AG04450 (cell line): ENCODE measurements around the gene AURKAIP1. TPM values are rescaled to one million over a fixed set of nuclear protein-coding genes. Genes with fewer than 3 reads are reported as not detected.

Experiments
- CTCF ChIA-PET: fragments of 300-600, 350-600 bp; formaldehyde crosslinking; extraction: SDS; loops from one replicate; lab custom pipeline; 2022; ENCODE audit warnings: antibody characterized with exemption, inconsistent platforms; lab: Charles Lee
- POLR2A ChIA-PET: fragments of 350-600 bp; formaldehyde crosslinking; extraction: SDS; loops from one replicate; lab custom pipeline; 2021; ENCODE audit warnings: antibody characterized with exemption, inconsistent platforms; lab: Yijun Ruan, JAX
- DNase-seq: peaks from one replicate; pipeline ENCODE4 v3.0.0-alpha.2; 2011; ENCODE audit warnings: low read depth, low spot score
- H3K27ac ChIP-seq: one replicate; pipeline ENCODE4 v1.5.1; 2012; ENCODE audit warnings: low read depth, low read length, control low read depth
- H3K27me3 ChIP-seq: one replicate; pipeline ENCODE4 v1.6.0; 2012; ENCODE audit warnings: low read length; ENCODE audit not compliant: control insufficient read depth, insufficient read depth
- H3K4me3 ChIP-seq: 2 replicates; pipeline ENCODE4 v1.5.1; 2011; ENCODE audit warnings: mild to moderate bottlenecking, low read depth, low read length, control low read depth
- H3K9me3 ChIP-seq: 2 replicates; pipeline ENCODE4 v1.5.1; 2012; ENCODE audit warnings: low read length; ENCODE audit not compliant: control insufficient read depth, insufficient read depth
- polyA plus RNA-seq: library from polyadenylated mRNA; depleted of rRNA; stranded (reverse); fragments of >200 nt; gene quantifications from 2 replicates; pipeline ENCODE4 v1.2.3, GENCODE V29; 2011
- TF ChIP-seq, protein P1 (sequence below): IDR thresholded peaks from 2 replicates; pipeline ENCODE4 v1.5.1; 2011; ENCODE audit warnings: low read depth, low read length, control low read depth, inconsistent platforms

The AURKAIP1 gene
- polyA plus RNA-seq, 1 experiment, result 54.3 TPM

DNA sequence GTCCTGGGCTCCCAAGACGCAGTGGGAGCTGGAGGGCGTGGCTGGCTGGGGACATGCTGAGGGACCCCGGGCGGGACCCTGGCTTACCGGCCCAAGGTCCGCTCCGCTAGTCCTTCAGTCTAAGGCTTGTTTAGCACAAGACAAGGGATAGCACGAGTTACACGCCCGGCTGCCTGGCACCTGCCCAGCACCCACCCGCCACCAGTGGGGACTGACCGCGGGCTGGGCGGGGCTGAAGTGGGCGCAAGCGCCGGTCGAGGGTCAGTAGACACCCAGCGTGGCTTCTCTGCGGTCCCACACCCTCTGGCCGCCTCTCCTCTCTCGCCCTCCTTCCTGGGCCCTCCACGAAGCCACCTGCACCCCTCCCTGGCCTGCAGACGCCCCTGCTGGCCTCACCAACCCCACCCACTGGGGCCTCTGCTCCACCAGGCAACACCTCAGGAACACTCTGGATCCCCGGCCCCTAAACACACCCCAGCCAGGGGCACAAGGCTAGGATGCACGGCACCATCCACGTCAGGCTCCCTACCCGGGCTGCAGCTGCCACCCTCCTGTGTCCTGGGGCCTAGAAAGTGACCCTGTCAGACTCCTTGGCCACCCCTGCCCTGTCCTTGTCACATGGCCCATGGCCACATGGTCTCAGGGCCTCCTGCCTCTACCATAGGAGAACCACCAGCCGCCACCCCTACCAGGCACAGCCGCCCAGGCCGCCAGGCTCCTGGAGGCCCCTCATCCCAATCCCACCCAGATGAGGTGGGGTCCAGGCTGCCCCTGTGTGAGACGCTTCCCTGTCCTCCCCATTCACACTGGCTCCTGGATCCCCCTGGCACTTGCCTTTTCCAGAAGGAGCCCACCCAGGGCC is 37.8 kb downstream of the AURKAIP1 start:
- TF ChIP-seq, protein P1, sequence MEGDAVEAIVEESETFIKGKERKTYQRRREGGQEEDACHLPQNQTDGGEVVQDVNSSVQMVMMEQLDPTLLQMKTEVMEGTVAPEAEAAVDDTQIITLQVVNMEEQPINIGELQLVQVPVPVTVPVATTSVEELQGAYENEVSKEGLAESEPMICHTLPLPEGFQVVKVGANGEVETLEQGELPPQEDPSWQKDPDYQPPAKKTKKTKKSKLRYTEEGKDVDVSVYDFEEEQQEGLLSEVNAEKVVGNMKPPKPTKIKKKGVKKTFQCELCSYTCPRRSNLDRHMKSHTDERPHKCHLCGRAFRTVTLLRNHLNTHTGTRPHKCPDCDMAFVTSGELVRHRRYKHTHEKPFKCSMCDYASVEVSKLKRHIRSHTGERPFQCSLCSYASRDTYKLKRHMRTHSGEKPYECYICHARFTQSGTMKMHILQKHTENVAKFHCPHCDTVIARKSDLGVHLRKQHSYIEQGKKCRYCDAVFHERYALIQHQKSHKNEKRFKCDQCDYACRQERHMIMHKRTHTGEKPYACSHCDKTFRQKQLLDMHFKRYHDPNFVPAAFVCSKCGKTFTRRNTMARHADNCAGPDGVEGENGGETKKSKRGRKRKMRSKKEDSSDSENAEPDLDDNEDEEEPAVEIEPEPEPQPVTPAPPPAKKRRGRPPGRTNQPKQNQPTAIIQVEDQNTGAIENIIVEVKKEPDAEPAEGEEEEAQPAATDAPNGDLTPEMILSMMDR, result no peak
- DNase-seq, result no peak
- CTCF ChIA-PET, result no interaction called here
- POLR2A ChIA-PET, result no interaction called here
- Histone ChIP-seq H3K9me3 (peaks cover 3% of the 10 kb centered on the region; the same call in 1 of the 2 replicates), H3K27ac (no peak overlapping the region), H3K4me3 (no peak overlapping the region), H3K27me3 (no peaks in the 10 kb centered on the region)

DNA sequence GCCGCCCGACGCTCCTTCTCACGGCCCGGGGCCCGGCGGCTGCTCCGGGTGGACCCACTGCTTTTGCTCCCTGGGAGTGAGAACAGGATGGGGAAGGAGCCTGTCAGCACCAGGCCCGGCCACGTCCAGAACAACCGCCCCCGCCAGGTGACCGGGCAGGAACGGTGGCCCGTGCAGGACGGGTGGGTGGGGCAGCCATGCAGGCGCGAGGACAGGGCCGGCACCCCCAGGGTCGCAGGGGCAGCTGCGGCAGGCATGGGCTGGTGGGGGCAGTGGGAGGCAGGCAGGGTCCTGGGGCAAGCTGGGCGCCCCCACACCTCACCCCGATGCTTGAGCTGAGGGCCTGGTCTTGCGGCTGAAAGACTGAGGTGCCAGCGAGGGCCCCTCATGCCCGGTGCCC is 38.6 kb downstream of the AURKAIP1 start:
- H3K4me3 ChIP-seq, result no peak overlapping the region
- POLR2A ChIA-PET, result no interaction called here
- CTCF ChIA-PET, result interaction anchor here (1.6 kb wide), 1 partner anchor 8 kb away, joined by 5 read pairs; no protein-coding TSS in a partner anchor
- H3K9me3 ChIP-seq, result peaks cover 3% of the 10 kb centered on the region; the same call in 1 of the 2 replicates
- no peak for DNase-seq
- no peak overlapping the region for H3K27ac ChIP-seq
- no peaks in the 10 kb centered on the region for H3K27me3 ChIP-seq
- TF ChIP-seq, protein P1, result no peak

DNA sequence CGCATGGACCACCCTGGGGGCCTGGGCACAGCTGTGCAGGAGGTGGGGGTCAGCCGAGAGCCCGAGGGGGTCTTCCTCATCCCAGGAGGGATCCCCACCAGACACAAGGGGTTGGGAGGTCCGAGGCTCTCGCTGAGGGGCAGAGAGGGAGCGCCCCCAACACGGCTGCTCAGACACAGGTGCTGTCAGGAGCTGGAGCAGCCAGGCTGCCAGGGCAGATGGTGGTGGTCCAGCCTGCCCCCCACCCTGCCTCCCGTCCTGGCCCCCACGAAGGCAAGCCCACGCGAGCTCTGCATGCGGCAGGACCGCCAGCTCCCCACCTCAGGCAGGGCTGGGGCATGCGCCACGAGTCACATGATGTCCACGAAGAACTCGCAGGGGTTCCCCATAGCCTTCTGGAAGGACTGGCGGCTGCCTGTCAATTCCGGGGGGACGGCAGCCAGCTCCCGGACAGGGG is 39.2 kb downstream of the AURKAIP1 start:
- POLR2A ChIA-PET, result interaction anchor here (0.5 kb wide), 1 partner anchor 167 kb away, joined by 3 read pairs; no protein-coding TSS in a partner anchor
- peaks cover 6% of the 10 kb centered on the region; the same call in 1 of the 2 replicates for H3K9me3 ChIP-seq
- CTCF ChIA-PET, result interaction anchor here (1.5 to 1.6 kb wide), 2 partner anchors 9 to 36 kb away, joined by 4 to 5 read pairs; no protein-coding TSS in a partner anchor

DNA sequence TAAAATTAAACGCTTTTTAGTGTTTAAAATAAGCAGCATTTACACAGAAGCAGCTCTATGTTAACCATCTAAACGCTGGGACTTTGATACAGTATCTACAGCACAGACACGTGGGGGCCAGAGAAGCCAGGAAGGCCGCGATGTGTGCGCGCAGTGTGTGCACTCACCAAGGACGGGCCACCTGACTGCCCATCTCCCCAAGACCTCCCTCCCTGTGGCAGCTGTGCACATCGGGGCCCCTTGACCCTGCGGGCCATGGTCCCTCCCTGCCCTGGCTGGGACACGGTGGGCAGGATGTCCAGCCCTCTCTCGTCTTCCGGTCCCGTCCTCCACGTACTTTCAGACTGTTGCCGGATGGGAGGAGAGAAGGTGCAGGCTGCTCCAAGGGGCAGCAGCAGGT is 39.7 kb downstream of the AURKAIP1 start:
- POLR2A ChIA-PET, result interaction anchor here (0.5 kb wide), 1 partner anchor 168 kb away, joined by 3 read pairs; no protein-coding TSS in a partner anchor
- H3K27ac ChIP-seq, result no peak overlapping the region
- TF ChIP-seq, protein P1, result no peak
- H3K27me3 ChIP-seq, result no peaks in the 10 kb centered on the region
- CTCF ChIA-PET, result interaction anchor here (0.9 to 1.6 kb wide), 3 partner anchors 9 to 36 kb away, joined by 3 to 5 read pairs (median 4); no protein-coding TSS in a partner anchor
- no peak for DNase-seq
- peaks cover 12% of the 10 kb centered on the region; the same call in 1 of the 2 replicates for H3K9me3 ChIP-seq
- H3K4me3 ChIP-seq, result no peak overlapping the region

More for the DNA sequence above, 39.2 kb downstream of the AURKAIP1 start:
- DNase-seq, result no peak
- TF ChIP-seq, protein P1, result no peak
- H3K27me3 ChIP-seq, result no peaks in the 10 kb centered on the region
- H3K4me3 ChIP-seq, result no peak overlapping the region
- H3K27ac ChIP-seq, result no peak overlapping the region

DNA sequence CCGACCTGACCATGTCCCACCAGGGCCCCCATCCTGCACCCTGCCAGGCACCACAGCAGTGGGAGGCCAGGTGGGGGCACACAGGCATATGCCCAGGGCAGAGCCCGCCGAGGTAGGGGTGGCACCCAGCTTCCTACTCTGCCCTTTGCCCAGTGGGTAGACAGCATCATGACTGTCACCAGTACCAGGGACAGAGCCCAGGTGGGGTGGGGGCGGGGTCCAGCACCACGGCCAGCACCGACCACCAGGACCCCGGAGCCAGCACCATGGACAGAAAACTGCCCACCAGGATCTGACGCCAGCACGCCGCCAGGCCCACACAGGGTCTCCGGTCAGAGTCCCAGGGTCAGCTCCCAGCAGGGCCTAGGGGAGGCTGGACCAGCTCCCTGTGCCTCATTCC is 40.2 kb downstream of the AURKAIP1 start:
- TF ChIP-seq, protein P1, result no peak
- Histone ChIP-seq H3K27me3 (no peaks in the 10 kb centered on the region), H3K27ac (no peak overlapping the region), H3K9me3 (peaks cover 16% of the 10 kb centered on the region; the same call in 1 of the 2 replicates), H3K4me3 (no peak overlapping the region)
- CTCF ChIA-PET, result interaction anchor here (0.9 to 1.5 kb wide), 2 partner anchors 14 to 37 kb away, joined by 3 to 4 read pairs; no protein-coding TSS in a partner anchor
- POLR2A ChIA-PET, result interaction anchor here (0.6 kb wide), 1 partner anchor 49 kb away, joined by 3 read pairs; no protein-coding TSS in a partner anchor
- no peak for DNase-seq
